ENCODE data around the gene LHX2.

The LHX2 gene

GRCh38 chr9:123999661-124000060, 11.9 kb upstream of the LHX2 start:
- no peak for DNase-seq (ENCODE audit: low read depth in 2 of 2)

- no peak for DNase-seq (ENCODE audit: low read depth in 2 of 2)
Measured at GRCh38 chr9:124000161-124000783, 11.3 kb upstream of the LHX2 start.

- DNase-seq (ENCODE audit: low read depth in 2 of 2) = no peak
Measured at GRCh38 chr9:124000784-124001457, 10.6 kb upstream of the LHX2 start.

- no peak for DNase-seq (ENCODE audit: low read depth in 2 of 2)
Measured at GRCh38 chr9:124001458-124001799, 10.1 kb upstream of the LHX2 start.

- no peak for DNase-seq (ENCODE audit: low read depth in 2 of 2)
Measured at GRCh38 chr9:124001866-124002525, 9.6 kb upstream of the LHX2 start.

GRCh38 chr9:124003636-124004349, 7.8 kb upstream of the LHX2 start:
- no peak for DNase-seq (ENCODE audit: low read depth in 2 of 2)

GRCh38 chr9:124004593-124004992, 7.0 kb upstream of the LHX2 start:
- no peak for DNase-seq (ENCODE audit: low read depth in 2 of 2)

GRCh38 chr9:124005029-124005771, 6.4 kb upstream of the LHX2 start:
- DNase-seq (ENCODE audit: low read depth in 2 of 2) = no peak

GRCh38 chr9:124006448-124007361, 4.9 kb upstream of the LHX2 start:
- DNase-seq (ENCODE audit: low read depth in 2 of 2) = no peak

- DNase-seq (ENCODE audit: low read depth in 2 of 2) = no peak
Measured at GRCh38 chr9:124007565-124008302, 3.8 kb upstream of the LHX2 start.

- DNase-seq (ENCODE audit: low read depth in 2 of 2) = no peak
Measured at GRCh38 chr9:124008303-124008693, 3.3 kb upstream of the LHX2 start.

- DNase-seq (ENCODE audit: low read depth in 2 of 2) = no peak
Measured at GRCh38 chr9:124008694-124009530, 2.7 kb upstream of the LHX2 start.

GRCh38 chr9:124009531-124010217, 1.9 kb upstream of the LHX2 start:
- DNase-seq (ENCODE audit: low read depth in 2 of 2) = no peak

GRCh38 chr9:124010303-124010664, 1.3 kb upstream of the LHX2 start:
- DNase-seq (ENCODE audit: low read depth in 2 of 2) = no peak

- no peak for DNase-seq (ENCODE audit: low read depth in 2 of 2)
Measured at GRCh38 chr9:124010665-124011321, 775 bp upstream of the LHX2 start.

- DNase-seq (ENCODE audit: low read depth in 2 of 2) = no peak
Measured at GRCh38 chr9:124012368-124013301, 1.1 kb downstream of the LHX2 start.
